Activated CD4-positive, alpha-beta T cell treated with anti-CD3 and anti-CD28 coated beads for 4 hours (primary cell): ENCODE measurements around the gene IGF1R.

Source experiments
- DNase-seq, 2 donors: peaks; one replicate each; pipeline ENCODE4 v3.0.0-alpha.2; 2020

Gene IGF1R

GRCh38 chr15:98649472-98650416 is 1.4 kb downstream of the IGF1R start:
- peak; percentile 37 to 48 for DNase-seq

- DNase-seq: peak; percentile 41 to 44
Measured at GRCh38 chr15:98650417-98651035, 2.2 kb downstream of the IGF1R start.

- DNase-seq: peak; percentile 46 to 53
Measured at GRCh38 chr15:98651036-98651481, 2.7 kb downstream of the IGF1R start.

- DNase-seq: no peak
Measured at GRCh38 chr15:98651581-98652220, 3.4 kb downstream of the IGF1R start.

- DNase-seq: no peak
Measured at GRCh38 chr15:98653686-98654085, 5.3 kb downstream of the IGF1R start.

GRCh38 chr15:98654790-98655360 is 6.5 kb downstream of the IGF1R start:
- no peak for DNase-seq

- DNase-seq: no peak
Measured at GRCh38 chr15:98655732-98656131, 7.4 kb downstream of the IGF1R start.

GRCh38 chr15:98657721-98658120 is 9.4 kb downstream of the IGF1R start:
- DNase-seq: no peak

- DNase-seq: peak; percentile 39 to 49
Measured at GRCh38 chr15:98658831-98659699, 10.7 kb downstream of the IGF1R start.

GRCh38 chr15:98660055-98660454 is 11.7 kb downstream of the IGF1R start:
- DNase-seq: no peak

- no peak for DNase-seq
Measured at GRCh38 chr15:98663045-98663444, 14.7 kb downstream of the IGF1R start.

GRCh38 chr15:98663606-98664005 is 15.3 kb downstream of the IGF1R start:
- DNase-seq: no peak

GRCh38 chr15:98666441-98666840 is 18.1 kb downstream of the IGF1R start:
- DNase-seq: no peak

- DNase-seq: no peak
Measured at GRCh38 chr15:98666841-98667240, 18.5 kb downstream of the IGF1R start.

GRCh38 chr15:98667521-98668179 is 19.3 kb downstream of the IGF1R start:
- DNase-seq: no peak

- DNase-seq: peak; percentile 29 to 43
Measured at GRCh38 chr15:98668566-98669308, 20.4 kb downstream of the IGF1R start.

GRCh38 chr15:98669638-98670037 is 21.3 kb downstream of the IGF1R start:
- DNase-seq: no peak

GRCh38 chr15:98671060-98672008 is 23.0 kb downstream of the IGF1R start:
- DNase-seq: no peak

GRCh38 chr15:98673133-98673532 is 24.8 kb downstream of the IGF1R start:
- no peak for DNase-seq

GRCh38 chr15:98674336-98674735 is 26.0 kb downstream of the IGF1R start:
- no peak for DNase-seq
